GM18505 (cell line): ENCODE results near the gene PLAU.

Experiments
- ATAC-seq: cut with Tn5 transposase; IDR thresholded peaks from one replicate; pipeline ENCODE4 v1.9.1; 2021; ENCODE audit not compliant: unreplicated experiment
- POLR2A ChIP-seq: IDR thresholded peaks from 4 replicates; pipeline ENCODE4 v1.6.1; 2011; ENCODE audit warnings: borderline replicate concordance; ENCODE audit not compliant: insufficient read depth, insufficient read length; ENCODE audit errors: extremely low read depth

PLAU gene

GRCh38 chr10:73897693-73898092, 13.2 kb upstream of the PLAU start:
- no peak for TF ChIP-seq POLR2A
- no peak for ATAC-seq

- TF ChIP-seq POLR2A: no peak
- no peak for ATAC-seq
Observed at GRCh38 chr10:73898730-73899410, 12.1 kb upstream of the PLAU start.

- no peak for ATAC-seq
Observed at GRCh38 chr10:73899423-73899822, 11.5 kb upstream of the PLAU start.

GRCh38 chr10:73900064-73900463, 10.9 kb upstream of the PLAU start:
- no peak for TF ChIP-seq POLR2A
- ATAC-seq: no peak

More at GRCh38 chr10:73899423-73899822, 11.5 kb upstream of the PLAU start:
- TF ChIP-seq POLR2A: no peak

- no peak for ATAC-seq
- TF ChIP-seq POLR2A: no peak
Observed at GRCh38 chr10:73901261-73901660, 9.7 kb upstream of the PLAU start.

- no peak for TF ChIP-seq POLR2A
- ATAC-seq: no peak
Observed at GRCh38 chr10:73902351-73902750, 8.6 kb upstream of the PLAU start.

- no peak for TF ChIP-seq POLR2A
- ATAC-seq: no peak
Observed at GRCh38 chr10:73905256-73906020, 5.5 kb upstream of the PLAU start.

GRCh38 chr10:73906524-73907447, 4.1 kb upstream of the PLAU start:
- no peak for ATAC-seq
- TF ChIP-seq POLR2A: no peak

- ATAC-seq: no peak
- no peak for TF ChIP-seq POLR2A
Observed at GRCh38 chr10:73907841-73908517, 3.0 kb upstream of the PLAU start.

GRCh38 chr10:73908853-73909539, 1.9 kb upstream of the PLAU start:
- ATAC-seq: peak; percentile 38
- no peak for TF ChIP-seq POLR2A

GRCh38 chr10:73909540-73910115, 1.3 kb upstream of the PLAU start:
- peak; percentile 16 for ATAC-seq
- TF ChIP-seq POLR2A: no peak

GRCh38 chr10:73910401-73910763, 550 bp upstream of the PLAU start:
- no peak for ATAC-seq
- TF ChIP-seq POLR2A: no peak
